ENCODE data around the gene SLC6A15. TPM values are rescaled to one million over a fixed set of nuclear protein-coding genes. Genes with fewer than 3 reads are reported as not detected.

The SLC6A15 gene
- 2.6 and 3.2 TPM in 2 replicates for total RNA-seq (2014; rRNA removed; shearing (Covaris generic))
- polyA plus RNA-seq (2016; fragmentation: Nextera tagmentation; extraction: Ambion mirVana), result 2.0 and 3.4 TPM in 2 replicates

DNA sequence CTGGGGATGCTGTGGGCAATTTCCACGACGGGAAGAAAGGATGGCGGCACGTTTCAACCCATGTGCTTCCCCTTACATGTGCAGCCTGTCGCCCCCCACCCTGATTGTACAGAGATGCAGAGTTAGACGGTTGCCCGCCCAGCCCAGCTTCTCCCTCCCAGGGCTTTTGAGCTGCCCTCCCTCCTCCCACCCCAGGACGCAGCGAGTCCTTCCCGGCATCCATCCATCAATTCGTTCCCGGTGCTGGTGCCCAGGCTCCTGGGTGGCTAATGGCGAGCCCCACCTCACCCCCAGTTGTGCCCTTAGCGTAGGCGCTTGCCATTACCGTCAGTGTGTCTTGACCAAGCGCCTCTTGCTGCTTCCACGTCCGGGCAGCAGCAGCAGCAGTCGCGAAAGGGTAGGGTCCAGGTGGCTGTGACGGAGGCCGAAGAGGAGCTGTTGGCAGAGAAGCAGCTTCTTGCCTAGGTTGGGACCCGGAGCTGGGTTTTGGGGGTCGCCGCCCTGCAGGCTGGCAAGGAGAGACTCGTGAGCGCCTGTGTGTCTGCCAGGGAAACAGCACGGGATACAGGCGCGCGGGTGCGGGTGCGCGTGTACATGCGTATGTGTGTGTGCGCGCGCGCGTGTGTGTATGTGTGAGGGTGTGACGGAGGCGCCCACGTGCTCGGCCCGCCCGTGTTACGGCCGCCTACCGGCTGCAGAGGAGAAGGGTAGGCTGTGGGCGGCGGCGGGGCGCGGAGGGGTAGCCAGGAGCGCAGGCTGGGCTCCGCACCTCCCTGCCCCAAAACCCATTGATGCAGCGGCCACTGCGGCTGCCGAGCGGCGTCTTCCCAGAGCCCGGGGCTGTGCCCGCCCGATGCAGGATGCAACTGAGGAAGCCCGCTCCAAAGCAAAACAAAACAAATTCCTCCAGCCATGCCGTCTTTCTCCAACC lies at the start of gene SLC6A15:
SLC6A15 (minus strand) TSS at position 602 of the 931 bp plus-strand sequence. CDS start 20,679 bp downstream, outside the sequence.
- Histone ChIP-seq H3K4me3 (peak within 1 kb of the TSS; percentile 92), H4K20me1 (ENCODE audit: insufficient read depth) (no peaks in the 10 kb centered on the region), H3K9me3 (ENCODE audit: low read depth) (no peaks in the 10 kb centered on the region), H3F3A (ENCODE audit: insufficient read depth) (no peaks in the 10 kb centered on the region; the same call in none of the 2 replicates), H3K27ac (peak within 1 kb of the TSS; percentile 63), H3K36me3 (ENCODE audit: low read depth) (no peaks in the 10 kb centered on the region), H3K4me1 (ENCODE audit: insufficient read depth) (no peaks in the 10 kb centered on the region), H3K9ac (peak within 1 kb of the TSS; percentile 80), H3K4me2 (ENCODE audit: unreplicated experiment) (peak within 1 kb of the TSS; percentile 98), H3K27me3 (replicated peaks; ENCODE audit: insufficient read depth) (no peaks in the 10 kb centered on the region), H2AFZ (peak within 1 kb of the TSS; percentile 99), H3K9me2 (ENCODE audit: insufficient read depth) (no peaks in the 10 kb centered on the region), H3K79me2 (ENCODE audit: insufficient read depth) (peaks cover 5% of the 10 kb centered on the region; the same call in 1 of the 2 replicates)
- WGBS, 2 experiments (ENCODE audit: low coverage in 1 of 2, low lambda C conversion rate in 2 of 2, missing lambda C conversion rate in 2 of 2), result 2 to 4% methylated on average over 59 to 67 of the region's 67 CpGs
- in situ Hi-C loops (cut with MboI), result no loop called here
- DNase-seq, result peak; percentile 93
- TF ChIP-seq EZH2 (IDR thresholded peaks at IDR 0.05; ENCODE audit: insufficient read depth, poor library complexity, severe bottlenecking), result no peak
- TF ChIP-seq EZH2phosphoT487 (IDR thresholded peaks at IDR 0.05; ENCODE audit: insufficient read depth, low read depth), result no peak

DNA sequence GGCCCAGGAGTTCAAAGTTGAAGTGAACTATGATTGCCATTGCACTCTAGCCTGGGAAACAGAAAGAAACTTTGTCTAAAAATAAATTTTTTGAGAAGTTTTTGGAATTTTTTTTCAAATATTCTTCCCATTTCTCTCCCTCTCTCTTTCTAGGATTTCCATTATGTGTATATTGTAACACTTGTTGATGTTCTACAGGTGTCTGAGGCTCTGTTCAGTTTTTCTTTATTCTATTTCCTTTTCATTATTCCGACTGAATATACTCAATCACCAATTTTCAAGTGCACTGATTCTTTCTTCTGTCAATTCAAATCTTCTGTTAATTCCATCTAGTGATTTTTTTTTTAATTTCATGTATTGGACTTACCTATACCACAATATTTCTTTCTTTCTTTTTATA lies 48.3 kb upstream of the SLC6A15 start:
- Histone ChIP-seq H3K9me3 (ENCODE audit: low read depth) (no peaks in the 10 kb centered on the region), H3K9me2 (ENCODE audit: insufficient read depth) (no peaks in the 10 kb centered on the region; the same call in 1 of the 2 replicates), H3K27ac (no peak overlapping the region), H3K4me3 (no peak overlapping the region), H3K79me2 (ENCODE audit: insufficient read depth) (no peaks in the 10 kb centered on the region), H4K20me1 (ENCODE audit: insufficient read depth) (no peaks in the 10 kb centered on the region), H3K4me2 (ENCODE audit: unreplicated experiment) (no peak overlapping the region), H3K4me1 (ENCODE audit: insufficient read depth) (no peaks in the 10 kb centered on the region), H3F3A (ENCODE audit: insufficient read depth) (no peaks in the 10 kb centered on the region), H2AFZ (no peak overlapping the region), H3K9ac (no peak overlapping the region), H3K27me3 (replicated peaks; ENCODE audit: insufficient read depth) (no peaks in the 10 kb centered on the region), H3K36me3 (ENCODE audit: low read depth) (no peaks in the 10 kb centered on the region)
- TF ChIP-seq EZH2 (IDR thresholded peaks at IDR 0.05; ENCODE audit: insufficient read depth, poor library complexity, severe bottlenecking) (no peak), EZH2phosphoT487 (IDR thresholded peaks at IDR 0.05; ENCODE audit: insufficient read depth, low read depth) (no peak)
- in situ Hi-C loops (cut with MboI), result no loop called here
- no peak for DNase-seq
- WGBS, 2 experiments (ENCODE audit: low coverage in 1 of 2, low lambda C conversion rate in 2 of 2, missing lambda C conversion rate in 2 of 2), result 64 to 81% methylated on average over 1 of the region's 1 CpG

GRCh38 chr12:84955298-84955697 lies 42.7 kb upstream of the SLC6A15 start:
- no peaks in the 10 kb centered on the region for H3K9me3 ChIP-seq (ENCODE audit: low read depth)
- in situ Hi-C loops (cut with MboI), result no loop called here
- H3K9ac ChIP-seq, result no peak overlapping the region
- no peaks in the 10 kb centered on the region for H3F3A ChIP-seq (ENCODE audit: insufficient read depth)
- no peak overlapping the region for H3K4me3 ChIP-seq
- H3K36me3 ChIP-seq (ENCODE audit: low read depth), result no peaks in the 10 kb centered on the region
- H3K27ac ChIP-seq, result no peak overlapping the region
- H4K20me1 ChIP-seq (ENCODE audit: insufficient read depth), result no peaks in the 10 kb centered on the region
- no peak overlapping the region for H3K4me2 ChIP-seq (ENCODE audit: unreplicated experiment)
- H3K79me2 ChIP-seq (ENCODE audit: insufficient read depth), result no peaks in the 10 kb centered on the region
- peak; percentile 58 for DNase-seq
- TF ChIP-seq EZH2phosphoT487 (IDR thresholded peaks at IDR 0.05; ENCODE audit: insufficient read depth, low read depth) (no peak), EZH2 (IDR thresholded peaks at IDR 0.05; ENCODE audit: insufficient read depth, poor library complexity, severe bottlenecking) (no peak)
- WGBS, 2 experiments (ENCODE audit: low coverage in 1 of 2, low lambda C conversion rate in 2 of 2, missing lambda C conversion rate in 2 of 2), result 50 to 55% methylated on average over 4 of the region's 4 CpGs
- no peaks in the 10 kb centered on the region for H3K9me2 ChIP-seq (ENCODE audit: insufficient read depth)
- H3K27me3 ChIP-seq (replicated peaks; ENCODE audit: insufficient read depth), result no peaks in the 10 kb centered on the region
- no peaks in the 10 kb centered on the region for H3K4me1 ChIP-seq (ENCODE audit: insufficient read depth)
- H2AFZ ChIP-seq, result no peak overlapping the region

DNA sequence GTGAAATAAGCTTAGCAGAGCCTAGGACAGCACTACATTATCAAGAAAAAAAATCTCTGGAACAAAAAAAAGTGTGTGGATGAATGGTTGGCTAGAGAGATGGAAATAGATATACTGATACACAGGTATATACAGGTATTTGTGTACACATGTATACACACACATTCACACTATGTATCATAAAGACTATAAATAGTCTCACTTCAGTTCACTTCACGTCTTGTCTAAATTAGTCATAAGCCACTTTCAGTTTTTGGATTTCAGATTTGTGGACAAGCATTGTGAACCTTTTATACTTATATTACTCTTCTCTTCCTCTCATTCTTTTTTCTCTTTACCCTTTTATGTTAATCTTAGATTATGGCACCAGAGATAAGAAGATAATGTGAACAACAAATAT lies 41.8 kb upstream of the SLC6A15 start:
- Histone ChIP-seq H3K4me1 (ENCODE audit: insufficient read depth) (no peaks in the 10 kb centered on the region), H3K4me3 (no peak overlapping the region), H3K9me3 (ENCODE audit: low read depth) (no peaks in the 10 kb centered on the region), H3K27me3 (replicated peaks; ENCODE audit: insufficient read depth) (no peaks in the 10 kb centered on the region), H3K27ac (no peak overlapping the region), H3K36me3 (ENCODE audit: low read depth) (no peaks in the 10 kb centered on the region), H4K20me1 (ENCODE audit: insufficient read depth) (no peaks in the 10 kb centered on the region), H3F3A (ENCODE audit: insufficient read depth) (no peaks in the 10 kb centered on the region), H3K79me2 (ENCODE audit: insufficient read depth) (no peaks in the 10 kb centered on the region), H3K9me2 (ENCODE audit: insufficient read depth) (no peaks in the 10 kb centered on the region), H2AFZ (no peak overlapping the region), H3K4me2 (ENCODE audit: unreplicated experiment) (no peak overlapping the region), H3K9ac (no peak overlapping the region)
- WGBS, 2 experiments (ENCODE audit: low coverage in 1 of 2, low lambda C conversion rate in 2 of 2, missing lambda C conversion rate in 2 of 2), result 80 to 83% methylated on average over 1 of the region's 1 CpG
- TF ChIP-seq EZH2phosphoT487 (IDR thresholded peaks at IDR 0.05; ENCODE audit: insufficient read depth, low read depth) (no peak), EZH2 (IDR thresholded peaks at IDR 0.05; ENCODE audit: insufficient read depth, poor library complexity, severe bottlenecking) (no peak)
- in situ Hi-C loops (cut with MboI), result no loop called here
- DNase-seq, result no peak
